HCT116 (cell line): ENCODE measurements around the gene C14orf180. TPM values are rescaled to one million over a fixed set of nuclear protein-coding genes. Genes with fewer than 3 reads are reported as not detected.
A peak's percentile ranks its signal among the peaks of the same experiment; 100 is the strongest.

Source experiments
- ATAC-seq: fragments of 200-7000 bp; cut with Tn5 transposase; 2 replicates; pipeline ENCODE4 v1.9.1; 2020; ENCODE audit warnings: mild to moderate bottlenecking, moderate library complexity
- BruUV-seq: library from RNA; stranded (reverse); fragments of 400-500 nt; replicated peaks from 2 replicates; lab custom pipeline; 2021; lab: Mats Ljungman, UMichigan
- CTCF ChIA-PET: fragments of 300-600 bp; sonication (Branson Sonifier 250); formaldehyde crosslinking; loops from one replicate; lab custom pipeline; 2021; ENCODE audit warnings: antibody characterized with exemption; lab: Charles Lee
- POLR2A ChIA-PET: fragments of 300-600, 350-600 bp; sonication (Branson Sonifier 250); formaldehyde crosslinking; loops from one replicate; lab custom pipeline; 2021; ENCODE audit warnings: antibody characterized with exemption; lab: Charles Lee
- RAD21 ChIA-PET, 2 experiments: fragments of 300-600 bp; sonication (Branson Sonifier 250); formaldehyde crosslinking; loops; one replicate each; lab custom pipeline; 2023; ENCODE audit warnings: low total read pairs in 2 of 2; ENCODE audit not compliant: uncharacterized antibody in 2 of 2, unreplicated experiment in 2 of 2, low non-redundant PET in 1 of 2; lab: Charles Lee
- DNase-seq: peaks from one replicate; pipeline ENCODE4 v3.0.0-alpha.2; 2010; ENCODE audit warnings: low read depth, low spot score
- H2AFZ ChIP-seq: fragments of 200-600 bp; shearing (Covaris generic), sonication (generic); 2 replicates; pipeline ENCODE4 v1.6.1; 2017; ENCODE audit warnings: low read depth, mixed run types, mixed read lengths, antibody characterized with exemption, low read length; ENCODE audit not compliant: poor library complexity, severe bottlenecking
- H3K27ac ChIP-seq: 2 replicates; pipeline ENCODE4 v1.5.1; 2012; ENCODE audit warnings: low read depth, low read length
- H3K27me3 ChIP-seq: fragments of 200-600 bp; sonication (generic); 2 replicates; pipeline ENCODE4 v1.6.1; 2016; ENCODE audit warnings: mixed run types, low read length, mixed read lengths; ENCODE audit not compliant: insufficient read depth
- H3K36me3 ChIP-seq, 2 experiments: fragments of 200-500 bp in 1 of 2; fragments of 200-600 bp in 1 of 2; sonication (Bioruptor generic) in 1 of 2; sonication (generic) in 1 of 2; 2 replicates each; pipeline versions ENCODE4 v1.5.1 to v1.6.1; 2014 to 2016; ENCODE audit warnings: low read length in 2 of 2, inconsistent platforms in 1 of 2, mixed read lengths in 1 of 2, mixed run types in 1 of 2; ENCODE audit not compliant: insufficient read depth in 2 of 2, control insufficient read depth in 1 of 2
- H3K4me1 ChIP-seq, 2 experiments: fragments of 200-600 bp in 1 of 2; sonication (generic) in 1 of 2; 2 replicates each; pipeline versions ENCODE4 v1.5.1 to v1.6.1; 2012 to 2017; ENCODE audit warnings: low read length in 2 of 2, inconsistent platforms in 1 of 2, mild to moderate bottlenecking in 1 of 2, mixed read lengths in 1 of 2, mixed run types in 1 of 2, moderate library complexity in 1 of 2; ENCODE audit not compliant: insufficient read depth in 2 of 2, control insufficient read depth in 1 of 2
- H3K4me2 ChIP-seq: fragments of 200-600 bp; sonication (generic); 2 replicates; pipeline ENCODE4 v1.6.1; 2017; ENCODE audit warnings: mixed run types, low read length, mixed read lengths
- H3K4me3 ChIP-seq, 2 experiments: fragments of 200-600 bp in 1 of 2; sonication (generic) in 1 of 2; replicated peaks in 1 of 2; 2 replicates each; pipeline ENCODE4 v1.5.1; 2011 to 2016; ENCODE audit warnings: low read length in 2 of 2, control low read depth in 1 of 2, low read depth in 1 of 2, mild to moderate bottlenecking in 1 of 2, mixed read lengths in 1 of 2, mixed run types in 1 of 2
- H3K79me2 ChIP-seq: fragments of 200-600 bp; sonication (generic); 2 replicates; pipeline ENCODE4 v1.6.1; 2017; ENCODE audit warnings: mild to moderate bottlenecking, mixed run types, low read length, moderate library complexity, mixed read lengths; ENCODE audit not compliant: insufficient read depth
- H3K9ac ChIP-seq: fragments of 200-600 bp; sonication (generic); 2 replicates; pipeline ENCODE4 v1.6.1; 2016; ENCODE audit warnings: low read length, mixed read lengths
- H3K9me2 ChIP-seq: fragments of 200-600 bp; sonication (generic), shearing (Covaris generic); 2 replicates; pipeline ENCODE4 v1.6.1; 2017; ENCODE audit warnings: mixed run types, mild to moderate bottlenecking, moderate library complexity; ENCODE audit not compliant: insufficient read depth
- H3K9me3 ChIP-seq, 2 experiments: fragments of 200-500 bp in 1 of 2; fragments of 200-600 bp in 1 of 2; sonication (Bioruptor generic) in 1 of 2; sonication (generic) in 1 of 2; 2 replicates each; pipeline ENCODE4 v1.6.1; 2014 to 2017; ENCODE audit warnings: low read length in 2 of 2, mixed read lengths in 2 of 2, inconsistent platforms in 1 of 2, low read depth in 1 of 2, mild to moderate bottlenecking in 1 of 2, mixed run types in 1 of 2, moderate library complexity in 1 of 2; ENCODE audit not compliant: control insufficient read depth in 1 of 2, insufficient read depth in 1 of 2
- H4K20me1 ChIP-seq: fragments of 200-600 bp; sonication (generic), shearing (Covaris generic); 2 replicates; pipeline ENCODE4 v1.6.1; 2017; ENCODE audit warnings: mixed run types, mild to moderate bottlenecking, moderate library complexity; ENCODE audit not compliant: insufficient read depth
- CBX3 ChIP-seq: IDR thresholded peaks from 2 replicates; pipeline ENCODE4 v1.6.1; 2012; ENCODE audit warnings: low read depth
- ELF1 ChIP-seq: IDR thresholded peaks from 2 replicates; pipeline ENCODE4 v1.6.1; 2012; ENCODE audit warnings: low read depth, borderline replicate concordance
- FOSL1 ChIP-seq: IDR thresholded peaks from 2 replicates; pipeline ENCODE4 v1.6.1; 2012; ENCODE audit warnings: low read depth
- JUND ChIP-seq: IDR thresholded peaks from 2 replicates; pipeline ENCODE4 v1.6.1; 2012
- RAD21 ChIP-seq: IDR thresholded peaks from 2 replicates; pipeline ENCODE4 v1.6.1; 2012; ENCODE audit warnings: low read depth, mild to moderate bottlenecking
- SIN3A ChIP-seq: IDR thresholded peaks from 2 replicates; pipeline ENCODE4 v1.6.1; 2012; ENCODE audit warnings: low read depth
- SP1 ChIP-seq: IDR thresholded peaks from 2 replicates; pipeline ENCODE4 v1.6.1; 2012; ENCODE audit warnings: low read depth
- SRF ChIP-seq: IDR thresholded peaks from 2 replicates; pipeline ENCODE4 v1.6.1; 2012; ENCODE audit warnings: low read depth
- TCF7L2 ChIP-seq: IDR thresholded peaks from 2 replicates; pipeline ENCODE4 v1.7.0; 2011; ENCODE audit warnings: borderline replicate concordance, inconsistent platforms; ENCODE audit not compliant: insufficient read depth, insufficient read length; ENCODE audit errors: extremely low read depth
- ZFX ChIP-seq: fragments of 450-650 bp; IDR thresholded peaks from 2 replicates; pipeline ENCODE4 v1.6.1; 2017
- intact Hi-C: fragments of 100-400 bp; cut with micrococcal nuclease; formaldehyde crosslinking; loops from 2 replicates; pipeline ENCODE4 v1.10.0; 2022
- total RNA-seq: library from RNA; stranded (reverse); gene quantifications from one replicate; pipeline ENCODE4 v1.2.1, GENCODE V29; 2021; ENCODE audit not compliant: unreplicated experiment
- TF ChIP-seq, protein P1 (sequence below), 3 experiments: fragments of 200-600 bp in 1 of 3; sonication (generic) in 1 of 3; IDR thresholded peaks in 2 of 3; conservative IDR thresholded peaks in 1 of 3; 2 replicates each; pipeline ENCODE4 v1.5.1; 2012 to 2017; ENCODE audit warnings: low read depth in 2 of 3, low read length in 2 of 3, antibody characterized with exemption in 1 of 3, borderline replicate concordance in 1 of 3, control low read depth in 1 of 3, mild to moderate bottlenecking in 1 of 3, mixed read lengths in 1 of 3, mixed run types in 1 of 3, moderate library complexity in 1 of 3; ENCODE audit not compliant: insufficient read depth in 1 of 3
- TF ChIP-seq, protein P2 (sequence below): IDR thresholded peaks from 2 replicates; pipeline ENCODE4 v1.6.1; 2012
- TF ChIP-seq, protein P3 (sequence below): IDR thresholded peaks from 2 replicates; pipeline ENCODE4 v1.6.1; 2011; ENCODE audit warnings: mild to moderate bottlenecking, low read length, moderate library complexity; ENCODE audit not compliant: insufficient replicate concordance; ENCODE audit errors: extremely low read depth
- TF ChIP-seq, protein P4 (sequence below): IDR thresholded peaks from 2 replicates; pipeline ENCODE4 v1.6.1; 2012
- TF ChIP-seq, protein P5 (sequence below): IDR thresholded peaks from 2 replicates; pipeline ENCODE4 v1.6.1; 2012; ENCODE audit warnings: low read depth

Gene C14orf180
- total RNA-seq, 1 experiment from 2014 or later, result not detected

DNA sequence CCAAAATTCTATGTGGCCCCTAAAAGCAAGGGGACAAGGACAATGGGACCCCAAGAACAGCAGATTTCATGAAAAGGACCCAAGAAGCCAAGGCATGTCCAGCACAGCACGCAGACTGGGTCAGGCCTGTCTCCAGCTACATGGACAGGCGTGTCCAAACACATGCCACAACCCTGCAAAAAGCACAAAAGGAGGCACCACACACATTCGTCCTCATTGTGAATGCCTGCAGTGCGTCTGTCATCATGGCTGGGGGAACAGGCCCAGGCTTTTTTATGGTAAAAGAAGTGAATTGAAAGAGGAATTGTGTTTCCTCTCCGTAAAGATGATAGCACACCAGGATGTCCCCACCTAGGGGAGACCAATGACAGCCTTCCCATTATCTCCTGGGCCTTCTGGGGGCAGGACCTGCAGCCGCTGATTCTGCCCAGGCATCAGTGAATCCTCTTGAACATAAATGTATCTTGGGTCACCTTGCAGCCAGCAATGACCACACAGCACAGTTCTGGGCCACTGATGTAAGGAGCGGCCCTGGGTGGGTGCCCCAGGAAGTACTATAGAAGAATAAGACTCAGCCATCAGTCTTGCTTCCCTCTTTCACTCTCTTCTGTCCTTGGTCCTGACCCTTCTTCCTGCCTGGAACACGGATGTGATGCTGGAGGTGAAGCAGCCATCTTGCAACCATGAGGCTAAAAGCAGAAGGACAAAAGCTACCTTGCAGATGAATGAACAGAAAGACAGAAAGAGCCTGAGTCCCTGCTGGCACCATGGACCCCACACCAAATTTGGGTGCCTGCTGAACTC is 29.8 kb upstream of the C14orf180 start (continued):
- TF ChIP-seq, protein P1, sequence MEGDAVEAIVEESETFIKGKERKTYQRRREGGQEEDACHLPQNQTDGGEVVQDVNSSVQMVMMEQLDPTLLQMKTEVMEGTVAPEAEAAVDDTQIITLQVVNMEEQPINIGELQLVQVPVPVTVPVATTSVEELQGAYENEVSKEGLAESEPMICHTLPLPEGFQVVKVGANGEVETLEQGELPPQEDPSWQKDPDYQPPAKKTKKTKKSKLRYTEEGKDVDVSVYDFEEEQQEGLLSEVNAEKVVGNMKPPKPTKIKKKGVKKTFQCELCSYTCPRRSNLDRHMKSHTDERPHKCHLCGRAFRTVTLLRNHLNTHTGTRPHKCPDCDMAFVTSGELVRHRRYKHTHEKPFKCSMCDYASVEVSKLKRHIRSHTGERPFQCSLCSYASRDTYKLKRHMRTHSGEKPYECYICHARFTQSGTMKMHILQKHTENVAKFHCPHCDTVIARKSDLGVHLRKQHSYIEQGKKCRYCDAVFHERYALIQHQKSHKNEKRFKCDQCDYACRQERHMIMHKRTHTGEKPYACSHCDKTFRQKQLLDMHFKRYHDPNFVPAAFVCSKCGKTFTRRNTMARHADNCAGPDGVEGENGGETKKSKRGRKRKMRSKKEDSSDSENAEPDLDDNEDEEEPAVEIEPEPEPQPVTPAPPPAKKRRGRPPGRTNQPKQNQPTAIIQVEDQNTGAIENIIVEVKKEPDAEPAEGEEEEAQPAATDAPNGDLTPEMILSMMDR (IDR thresholded peaks at IDR 0.05 in 2 of 3, conservative IDR thresholded peaks at IDR 0.05 in 1 of 3; ENCODE audit: borderline replicate concordance in 1 of 3, insufficient read depth in 1 of 3, low read depth in 2 of 3, low read length in 2 of 3), result no peak
- TF ChIP-seq SRF (no peak), TCF7L2 (no peak), SP1 (no peak), SIN3A (no peak)
- TF ChIP-seq, protein P2, sequence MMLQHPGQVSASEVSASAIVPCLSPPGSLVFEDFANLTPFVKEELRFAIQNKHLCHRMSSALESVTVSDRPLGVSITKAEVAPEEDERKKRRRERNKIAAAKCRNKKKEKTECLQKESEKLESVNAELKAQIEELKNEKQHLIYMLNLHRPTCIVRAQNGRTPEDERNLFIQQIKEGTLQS, result no peak
- TF ChIP-seq, protein P3, sequence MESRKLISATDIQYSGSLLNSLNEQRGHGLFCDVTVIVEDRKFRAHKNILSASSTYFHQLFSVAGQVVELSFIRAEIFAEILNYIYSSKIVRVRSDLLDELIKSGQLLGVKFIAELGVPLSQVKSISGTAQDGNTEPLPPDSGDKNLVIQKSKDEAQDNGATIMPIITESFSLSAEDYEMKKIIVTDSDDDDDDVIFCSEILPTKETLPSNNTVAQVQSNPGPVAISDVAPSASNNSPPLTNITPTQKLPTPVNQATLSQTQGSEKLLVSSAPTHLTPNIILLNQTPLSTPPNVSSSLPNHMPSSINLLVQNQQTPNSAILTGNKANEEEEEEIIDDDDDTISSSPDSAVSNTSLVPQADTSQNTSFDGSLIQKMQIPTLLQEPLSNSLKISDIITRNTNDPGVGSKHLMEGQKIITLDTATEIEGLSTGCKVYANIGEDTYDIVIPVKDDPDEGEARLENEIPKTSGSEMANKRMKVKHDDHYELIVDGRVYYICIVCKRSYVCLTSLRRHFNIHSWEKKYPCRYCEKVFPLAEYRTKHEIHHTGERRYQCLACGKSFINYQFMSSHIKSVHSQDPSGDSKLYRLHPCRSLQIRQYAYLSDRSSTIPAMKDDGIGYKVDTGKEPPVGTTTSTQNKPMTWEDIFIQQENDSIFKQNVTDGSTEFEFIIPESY, result no peak

DNA sequence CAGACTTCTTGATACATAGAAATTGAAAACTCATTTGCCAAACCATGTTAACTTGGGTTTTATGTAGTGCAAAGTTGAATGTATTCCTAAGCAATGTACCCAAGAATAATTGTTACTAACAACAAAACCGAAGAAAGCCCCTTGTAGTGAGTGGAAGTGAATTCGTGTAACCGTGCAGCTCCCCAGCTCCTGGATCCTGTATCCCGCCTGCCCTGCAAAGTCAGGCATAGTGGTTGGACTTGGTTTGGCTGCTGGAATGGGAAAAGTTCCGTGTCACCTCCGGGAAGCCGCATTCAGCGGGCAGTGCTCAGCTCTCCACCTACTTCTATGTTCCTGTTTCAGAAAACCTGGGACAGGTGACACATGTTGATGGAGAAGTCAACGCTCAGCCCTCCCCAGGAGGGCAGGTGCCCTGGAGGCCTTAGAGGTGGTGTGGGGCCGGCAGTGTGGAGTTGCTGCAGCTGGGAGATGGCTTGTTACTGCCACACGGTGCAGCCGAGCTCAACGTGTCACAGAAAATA is 29.2 kb upstream of the C14orf180 start:
- intact Hi-C loops, result no loop called here
- no peaks in the 10 kb centered on the region for H3K79me2 ChIP-seq
- CTCF ChIA-PET, result no interaction called here
- TF ChIP-seq CBX3 (no peak), RAD21 (no peak), JUND (no peak), ELF1 (no peak), ZFX (no peak), FOSL1 (no peak)
- TF ChIP-seq, protein P4, sequence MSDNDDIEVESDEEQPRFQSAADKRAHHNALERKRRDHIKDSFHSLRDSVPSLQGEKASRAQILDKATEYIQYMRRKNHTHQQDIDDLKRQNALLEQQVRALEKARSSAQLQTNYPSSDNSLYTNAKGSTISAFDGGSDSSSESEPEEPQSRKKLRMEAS, result no peak
- TF ChIP-seq, protein P5, sequence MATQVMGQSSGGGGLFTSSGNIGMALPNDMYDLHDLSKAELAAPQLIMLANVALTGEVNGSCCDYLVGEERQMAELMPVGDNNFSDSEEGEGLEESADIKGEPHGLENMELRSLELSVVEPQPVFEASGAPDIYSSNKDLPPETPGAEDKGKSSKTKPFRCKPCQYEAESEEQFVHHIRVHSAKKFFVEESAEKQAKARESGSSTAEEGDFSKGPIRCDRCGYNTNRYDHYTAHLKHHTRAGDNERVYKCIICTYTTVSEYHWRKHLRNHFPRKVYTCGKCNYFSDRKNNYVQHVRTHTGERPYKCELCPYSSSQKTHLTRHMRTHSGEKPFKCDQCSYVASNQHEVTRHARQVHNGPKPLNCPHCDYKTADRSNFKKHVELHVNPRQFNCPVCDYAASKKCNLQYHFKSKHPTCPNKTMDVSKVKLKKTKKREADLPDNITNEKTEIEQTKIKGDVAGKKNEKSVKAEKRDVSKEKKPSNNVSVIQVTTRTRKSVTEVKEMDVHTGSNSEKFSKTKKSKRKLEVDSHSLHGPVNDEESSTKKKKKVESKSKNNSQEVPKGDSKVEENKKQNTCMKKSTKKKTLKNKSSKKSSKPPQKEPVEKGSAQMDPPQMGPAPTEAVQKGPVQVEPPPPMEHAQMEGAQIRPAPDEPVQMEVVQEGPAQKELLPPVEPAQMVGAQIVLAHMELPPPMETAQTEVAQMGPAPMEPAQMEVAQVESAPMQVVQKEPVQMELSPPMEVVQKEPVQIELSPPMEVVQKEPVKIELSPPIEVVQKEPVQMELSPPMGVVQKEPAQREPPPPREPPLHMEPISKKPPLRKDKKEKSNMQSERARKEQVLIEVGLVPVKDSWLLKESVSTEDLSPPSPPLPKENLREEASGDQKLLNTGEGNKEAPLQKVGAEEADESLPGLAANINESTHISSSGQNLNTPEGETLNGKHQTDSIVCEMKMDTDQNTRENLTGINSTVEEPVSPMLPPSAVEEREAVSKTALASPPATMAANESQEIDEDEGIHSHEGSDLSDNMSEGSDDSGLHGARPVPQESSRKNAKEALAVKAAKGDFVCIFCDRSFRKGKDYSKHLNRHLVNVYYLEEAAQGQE, result no peak

More for the DNA sequence above, 29.2 kb upstream of the C14orf180 start:
- no peak overlapping the region for H3K9ac ChIP-seq
- peaks cover 18% of the 10 kb centered on the region for H3K27me3 ChIP-seq
- H3K27ac ChIP-seq, result no peak overlapping the region
- ChIA-PET POLR2A (no interaction called here), RAD21 (no interaction called here)
- no peak overlapping the region for H3K4me2 ChIP-seq
- H3K4me1 ChIP-seq, result no peaks in the 10 kb centered on the region
- DNase-seq, result no peak
- no peak overlapping the region for H2AFZ ChIP-seq
- H3K9me2 ChIP-seq, result no peaks in the 10 kb centered on the region
- BruUV-seq, result no TSS peak
- peak; percentile 33 for ATAC-seq
- no peak overlapping the region for H3K4me3 ChIP-seq
- no peaks in the 10 kb centered on the region for H3K36me3 ChIP-seq
- H4K20me1 ChIP-seq, result no peaks in the 10 kb centered on the region
- H3K9me3 ChIP-seq, result no peaks in the 10 kb centered on the region
